IPS DF 19.7 (cell line): Measurements from ENCODE around the gene CNOT3.
"Not testable (repeated sequence)": the region's sequence is repeated elsewhere in the genome, so short reads cannot be mapped to it uniquely, and the experiment has no call there.

Experiments
- DNase-seq: peaks from one replicate; pipeline ENCODE4 v3.0.0-alpha.2; 2013; ENCODE audit warnings: low read depth, low spot score

Gene CNOT3

GRCh38 chr19:54137699-54138488 lies at the start of gene CNOT3:
CNOT3 (plus strand) TSS chr19:54137762; CDS start chr19:54142979, 5,217 bp downstream.
- DNase-seq = no peak

GRCh38 chr19:54094426-54095000 lies 43.0 kb upstream of the CNOT3 start:
- no peak for DNase-seq

GRCh38 chr19:54095136-54095858 lies 42.3 kb upstream of the CNOT3 start:
- no peak for DNase-seq

GRCh38 chr19:54095859-54096616 lies 41.5 kb upstream of the CNOT3 start:
- not testable (repeated sequence) for DNase-seq

GRCh38 chr19:54096617-54097106 lies 40.9 kb upstream of the CNOT3 start:
- DNase-seq = no peak

- DNase-seq = no peak
These were observed 38.2 kb upstream of the CNOT3 start for GRCh38 chr19:54099190-54099902.

GRCh38 chr19:54099903-54100255 lies 37.7 kb upstream of the CNOT3 start:
- DNase-seq = not testable (repeated sequence)

- no peak for DNase-seq
These were observed 37.0 kb upstream of the CNOT3 start, which contains the start of gene OSCAR for GRCh38 chr19:54100561-54100960. OSCAR (minus strand) TSS chr19:54100803; CDS start chr19:54100792, 11 bp downstream.

GRCh38 chr19:54102421-54103169 lies 35.0 kb upstream of the CNOT3 start, which contains the start of gene NDUFA3:
NDUFA3 (plus strand) TSS chr19:54102855; CDS start chr19:54102879, 24 bp downstream.
- peak; percentile 97 for DNase-seq

GRCh38 chr19:54104998-54105715 lies 32.4 kb upstream of the CNOT3 start:
- no peak for DNase-seq

GRCh38 chr19:54105796-54106195 lies 31.8 kb upstream of the CNOT3 start:
- no peak for DNase-seq

GRCh38 chr19:54106716-54107115 lies 30.8 kb upstream of the CNOT3 start:
- no peak for DNase-seq

GRCh38 chr19:54107876-54108490 lies 29.6 kb upstream of the CNOT3 start:
- DNase-seq = no peak

- DNase-seq = no peak
These were observed 29.1 kb upstream of the CNOT3 start for GRCh38 chr19:54108496-54108895.

GRCh38 chr19:54109651-54110050 lies 27.9 kb upstream of the CNOT3 start:
- DNase-seq = no peak

GRCh38 chr19:54114340-54115108 lies 23.0 kb upstream of the CNOT3 start:
- no peak for DNase-seq

- DNase-seq = peak; percentile 96
These were observed 22.2 kb upstream of the CNOT3 start, which contains the start of the genes PRPF31 and TFPT for GRCh38 chr19:54115109-54116063. PRPF31 (plus strand) TSS chr19:54115754; CDS start chr19:54118279, 2,525 bp downstream. TFPT (minus strand) TSS chr19:54115657; CDS start chr19:54115269, 388 bp downstream.
